AML-193 (cell line): ENCODE results near the gene DLL4.
"Not testable (repeated sequence)": the region's sequence is repeated elsewhere in the genome, so short reads cannot be mapped to it uniquely, and the experiment has no call there.

Source experiments
- DNase-seq, 2 experiments: peaks; one replicate each; lab custom pipeline; 2025; lab: John Stamatoyannopoulos, UW

The DLL4 gene

GRCh38 chr15:40958723-40959122 lies 29.6 kb downstream of the DLL4 start:
- no peak for DNase-seq

- DNase-seq: no peak
Measured at GRCh38 chr15:40959331-40960141, 30.4 kb downstream of the DLL4 start.

GRCh38 chr15:40960151-40960885 lies 31.2 kb downstream of the DLL4 start:
- DNase-seq: no peak

GRCh38 chr15:40960925-40961324 lies 31.8 kb downstream of the DLL4 start:
- no peak for DNase-seq

- DNase-seq: not testable (repeated sequence)
Measured at GRCh38 chr15:40961740-40962139, 32.6 kb downstream of the DLL4 start.

GRCh38 chr15:40962317-40962716 lies 33.2 kb downstream of the DLL4 start:
- DNase-seq: not testable (repeated sequence)

- no peak for DNase-seq
Measured at GRCh38 chr15:40963201-40963600, 34.1 kb downstream of the DLL4 start.

- no peak for DNase-seq
Measured at GRCh38 chr15:40964006-40964405, 34.9 kb downstream of the DLL4 start.

- DNase-seq: no peak
Measured at GRCh38 chr15:40964634-40965033, 35.5 kb downstream of the DLL4 start.

GRCh38 chr15:40968290-40969085 lies 39.3 kb downstream of the DLL4 start:
- no peak for DNase-seq

GRCh38 chr15:40969363-40969762 lies 40.2 kb downstream of the DLL4 start:
- no peak for DNase-seq

- no peak for DNase-seq
Measured at GRCh38 chr15:40974879-40975278, 45.7 kb downstream of the DLL4 start.

- no peak for DNase-seq
Measured at GRCh38 chr15:40976819-40977218, 47.7 kb downstream of the DLL4 start.

GRCh38 chr15:40978141-40978540 lies 49.0 kb downstream of the DLL4 start:
- no peak for DNase-seq

GRCh38 chr15:40978562-40978961 lies 49.4 kb downstream of the DLL4 start:
- DNase-seq: no peak

GRCh38 chr15:40981186-40981585 lies 52.0 kb downstream of the DLL4 start:
- DNase-seq: no peak

GRCh38 chr15:40982855-40983254 lies 53.7 kb downstream of the DLL4 start:
- no peak for DNase-seq

- DNase-seq: no peak
Measured at GRCh38 chr15:40984406-40984805, 55.3 kb downstream of the DLL4 start.

- DNase-seq: no peak
Measured at GRCh38 chr15:40984964-40985363, 55.8 kb downstream of the DLL4 start.

- DNase-seq: no peak
Measured at GRCh38 chr15:40985541-40986330, 56.6 kb downstream of the DLL4 start.

- DNase-seq: no peak
Measured at GRCh38 chr15:40986820-40987219, 57.7 kb downstream of the DLL4 start.

GRCh38 chr15:40988156-40988555 lies 59.0 kb downstream of the DLL4 start:
- DNase-seq: no peak
